DND-41 (cell line): ENCODE measurements around the gene DLX1.

ENCODE experiments used
- ATAC-seq: fragments of 200-7000 bp; cut with Tn5 transposase; 3 replicates; pipeline ENCODE4 v1.9.1; 2021; ENCODE audit warnings: low read depth; ENCODE audit not compliant: insufficient read depth
- DNase-seq: peaks from one replicate; pipeline ENCODE4 v3.0.0-alpha.2; 2020
- H2AFZ ChIP-seq: 2 replicates; pipeline ENCODE4 v1.6.0; 2012; ENCODE audit warnings: low read depth, low read length
- H3K27ac ChIP-seq: 2 replicates; pipeline ENCODE4 v1.5.1; 2012; ENCODE audit warnings: low read length, inconsistent platforms
- H3K27me3 ChIP-seq: fragments of 200-600 bp; sonication (generic); 2 replicates; pipeline ENCODE4 v1.6.0; 2012; ENCODE audit warnings: low read length, mild to moderate bottlenecking, inconsistent platforms; ENCODE audit not compliant: insufficient read depth, poor library complexity
- H3K36me3 ChIP-seq: 2 replicates; pipeline ENCODE4 v1.5.1; 2012; ENCODE audit warnings: low read length, inconsistent platforms; ENCODE audit not compliant: insufficient read depth
- H3K4me1 ChIP-seq: 2 replicates; pipeline ENCODE4 v1.5.1; 2012; ENCODE audit warnings: mild to moderate bottlenecking, low read length; ENCODE audit not compliant: insufficient read depth
- H3K4me2 ChIP-seq: 2 replicates; pipeline ENCODE4 v1.6.0; 2012; ENCODE audit warnings: mild to moderate bottlenecking, moderate library complexity, low read length, inconsistent platforms; ENCODE audit not compliant: insufficient read depth
- H3K4me3 ChIP-seq, 2 experiments: fragments of 200-600 bp in 1 of 2; shearing (Covaris generic) in 1 of 2; 2 replicates each; pipeline ENCODE4 v1.5.1; 2012 to 2016; ENCODE audit warnings: inconsistent platforms in 2 of 2, low read length in 2 of 2, mild to moderate bottlenecking in 2 of 2, low read depth in 1 of 2, moderate library complexity in 1 of 2
- H3K79me2 ChIP-seq: 2 replicates; pipeline ENCODE4 v1.6.0; 2012; ENCODE audit warnings: low read length, inconsistent platforms; ENCODE audit not compliant: insufficient read depth
- H3K9ac ChIP-seq: 2 replicates; pipeline ENCODE4 v1.6.0; 2012; ENCODE audit warnings: low read depth, mild to moderate bottlenecking, inconsistent platforms, low read length, moderate library complexity
- H3K9me3 ChIP-seq: 2 replicates; pipeline ENCODE4 v1.5.1; 2012; ENCODE audit warnings: low read length, moderate library complexity, mild to moderate bottlenecking, inconsistent platforms; ENCODE audit not compliant: insufficient read depth, severe bottlenecking
- H4K20me1 ChIP-seq: 2 replicates; pipeline ENCODE4 v1.6.0; 2012; ENCODE audit warnings: low read length; ENCODE audit not compliant: insufficient read depth
- EZH2 ChIP-seq: IDR thresholded peaks from 3 replicates; pipeline ENCODE4 v1.6.1; 2012; ENCODE audit warnings: borderline replicate concordance, low read depth, mild to moderate bottlenecking, moderate library complexity, low read length, inconsistent platforms; ENCODE audit not compliant: severe bottlenecking
- TF ChIP-seq, protein P1 (sequence below): IDR thresholded peaks from 2 replicates; pipeline ENCODE4 v1.5.1; 2012; ENCODE audit warnings: borderline replicate concordance, low read length, moderate library complexity, mild to moderate bottlenecking; ENCODE audit not compliant: poor library complexity, severe bottlenecking; ENCODE audit errors: extremely low read depth

Gene DLX1

DNA sequence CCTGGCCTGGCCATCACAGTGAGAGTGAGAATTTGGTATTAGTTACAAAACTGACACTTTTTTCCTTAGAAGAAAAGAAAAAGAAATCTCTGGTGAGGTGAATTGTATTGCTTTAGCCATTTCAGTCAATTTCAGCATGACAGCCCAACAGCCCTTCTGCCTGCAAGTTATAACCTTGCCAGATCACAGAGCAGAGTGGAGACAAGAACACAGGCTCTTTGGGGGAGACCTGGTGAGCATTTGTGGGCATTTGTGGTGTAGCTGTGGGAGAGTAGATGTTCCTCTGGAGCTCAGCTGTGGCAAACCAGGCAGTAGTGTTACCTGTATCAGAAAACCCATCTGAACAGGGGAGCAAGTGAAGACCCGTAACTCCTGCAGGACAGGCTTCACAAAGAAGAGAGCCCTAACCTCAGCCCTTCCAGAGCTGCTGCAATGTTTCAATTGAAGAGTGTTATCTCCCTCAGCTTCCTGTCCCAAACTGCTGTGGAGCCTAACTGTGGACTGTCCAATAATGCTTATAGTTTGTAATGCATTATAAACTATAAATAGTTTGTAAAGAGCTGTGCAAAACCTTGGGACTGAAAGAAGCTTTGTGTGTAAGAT lies 22.8 kb upstream of the DLX1 start:
- Histone ChIP-seq H3K9ac (no peak overlapping the region), H3K36me3 (no peaks in the 10 kb centered on the region), H4K20me1 (no peaks in the 10 kb centered on the region), H2AFZ (no peak overlapping the region), H3K27ac (no peak overlapping the region), H3K27me3 (no peaks in the 10 kb centered on the region), H3K4me1 (no peaks in the 10 kb centered on the region), H3K4me3 (no peak overlapping the region), H3K4me2 (no peak overlapping the region), H3K79me2 (no peaks in the 10 kb centered on the region), H3K9me3 (no peaks in the 10 kb centered on the region)
- TF ChIP-seq, protein P1, sequence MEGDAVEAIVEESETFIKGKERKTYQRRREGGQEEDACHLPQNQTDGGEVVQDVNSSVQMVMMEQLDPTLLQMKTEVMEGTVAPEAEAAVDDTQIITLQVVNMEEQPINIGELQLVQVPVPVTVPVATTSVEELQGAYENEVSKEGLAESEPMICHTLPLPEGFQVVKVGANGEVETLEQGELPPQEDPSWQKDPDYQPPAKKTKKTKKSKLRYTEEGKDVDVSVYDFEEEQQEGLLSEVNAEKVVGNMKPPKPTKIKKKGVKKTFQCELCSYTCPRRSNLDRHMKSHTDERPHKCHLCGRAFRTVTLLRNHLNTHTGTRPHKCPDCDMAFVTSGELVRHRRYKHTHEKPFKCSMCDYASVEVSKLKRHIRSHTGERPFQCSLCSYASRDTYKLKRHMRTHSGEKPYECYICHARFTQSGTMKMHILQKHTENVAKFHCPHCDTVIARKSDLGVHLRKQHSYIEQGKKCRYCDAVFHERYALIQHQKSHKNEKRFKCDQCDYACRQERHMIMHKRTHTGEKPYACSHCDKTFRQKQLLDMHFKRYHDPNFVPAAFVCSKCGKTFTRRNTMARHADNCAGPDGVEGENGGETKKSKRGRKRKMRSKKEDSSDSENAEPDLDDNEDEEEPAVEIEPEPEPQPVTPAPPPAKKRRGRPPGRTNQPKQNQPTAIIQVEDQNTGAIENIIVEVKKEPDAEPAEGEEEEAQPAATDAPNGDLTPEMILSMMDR, result no peak
- TF ChIP-seq EZH2, result no peak
- DNase-seq (no peak), ATAC-seq (no peak)

DNA sequence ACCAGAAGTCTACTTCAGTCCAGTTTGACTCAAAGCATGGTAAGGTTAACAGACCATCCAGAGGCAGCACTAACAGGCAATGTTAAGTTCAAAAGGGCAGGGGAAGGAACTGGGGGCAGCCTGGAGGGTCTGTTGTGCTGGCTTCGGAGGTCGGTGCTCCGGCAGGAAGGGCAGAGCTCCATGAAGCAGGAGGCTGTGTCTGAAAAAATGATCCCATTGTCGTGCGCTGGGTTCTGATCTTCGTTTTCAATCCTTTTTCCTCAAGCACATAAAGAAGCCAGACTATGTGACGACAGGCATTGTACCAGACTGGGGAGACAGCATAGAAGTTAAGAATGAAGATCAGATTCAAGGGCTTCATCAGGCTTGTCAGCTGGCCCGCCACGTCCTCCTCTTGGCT lies 21.9 kb upstream of the DLX1 start:
- H3K4me2 ChIP-seq, result no peak overlapping the region
- H3K9me3 ChIP-seq, result no peaks in the 10 kb centered on the region
- no peak overlapping the region for H3K9ac ChIP-seq
- H3K27me3 ChIP-seq, result no peaks in the 10 kb centered on the region
- H3K4me1 ChIP-seq, result no peaks in the 10 kb centered on the region
- no peak for DNase-seq
- no peak overlapping the region for H2AFZ ChIP-seq
- no peak overlapping the region for H3K27ac ChIP-seq
- no peak for ATAC-seq
- TF ChIP-seq, protein P1, result no peak
- TF ChIP-seq EZH2, result no peak
- H3K4me3 ChIP-seq, result no peak overlapping the region
- H4K20me1 ChIP-seq, result no peaks in the 10 kb centered on the region
- H3K36me3 ChIP-seq, result no peaks in the 10 kb centered on the region
- no peaks in the 10 kb centered on the region for H3K79me2 ChIP-seq

- H3K4me1 ChIP-seq, result no peaks in the 10 kb centered on the region
- H4K20me1 ChIP-seq, result no peaks in the 10 kb centered on the region
- H2AFZ ChIP-seq, result no peak overlapping the region
- DNase-seq (no peak), ATAC-seq (no peak)
- no peaks in the 10 kb centered on the region for H3K79me2 ChIP-seq
- H3K27me3 ChIP-seq, result no peaks in the 10 kb centered on the region
- H3K9me3 ChIP-seq, result no peaks in the 10 kb centered on the region
- H3K27ac ChIP-seq, result no peak overlapping the region
- no peaks in the 10 kb centered on the region for H3K36me3 ChIP-seq
- TF ChIP-seq EZH2, result no peak
- TF ChIP-seq, protein P1, result no peak
- no peak overlapping the region for H3K4me3 ChIP-seq
- H3K4me2 ChIP-seq, result no peak overlapping the region
- H3K9ac ChIP-seq, result no peak overlapping the region
Observed at GRCh38 chr2:172065111-172065510, 20.2 kb upstream of the DLX1 start.
